ENCODE results near the gene LRRC41.
A peak's percentile ranks its signal among the peaks of the same experiment; 100 is the strongest.
"Not testable (repeated sequence)": the region's sequence is repeated elsewhere in the genome, so short reads cannot be mapped to it uniquely, and the experiment has no call there.

LRRC41 gene

DNA sequence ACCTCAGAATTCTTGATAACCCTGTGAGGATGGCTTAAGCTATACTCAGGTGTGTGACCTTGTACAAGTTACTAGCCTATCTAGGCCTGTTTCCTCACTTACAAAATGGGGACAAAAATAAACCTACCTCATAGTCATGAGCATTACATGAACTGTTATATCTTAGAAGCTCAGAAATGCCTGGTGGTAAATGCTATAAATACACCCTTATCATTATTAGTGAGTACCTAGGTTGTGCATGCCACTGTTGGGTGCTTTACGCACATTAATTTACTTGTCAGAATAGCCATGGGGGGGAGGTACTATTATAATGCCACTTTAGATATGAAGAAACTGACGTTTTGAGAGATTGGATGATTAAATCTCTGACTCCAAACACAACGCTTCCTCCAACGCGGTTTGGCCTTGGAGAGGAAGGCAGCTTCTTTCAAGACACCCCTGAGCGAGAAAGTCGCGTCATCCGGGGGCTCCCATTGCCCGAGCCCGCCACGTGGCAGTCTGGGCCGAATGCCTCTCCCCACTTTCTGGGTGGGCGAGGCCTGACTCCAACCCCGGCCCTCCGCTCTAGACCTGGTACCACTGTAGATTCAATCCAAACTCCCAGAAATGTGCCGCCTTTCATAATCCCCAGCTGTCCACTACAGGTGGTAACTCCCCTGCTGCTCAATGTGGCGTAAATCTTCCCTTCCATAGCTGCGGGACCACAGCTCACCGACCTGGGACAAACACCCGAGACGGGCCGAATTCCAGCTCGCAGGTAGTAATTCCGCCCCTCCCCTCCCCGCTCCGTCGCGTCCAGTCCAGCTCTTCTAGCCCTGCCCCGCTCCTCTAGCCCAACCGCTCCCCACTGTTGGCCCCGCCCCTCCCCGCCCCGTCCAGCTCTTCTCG lies 56.6 kb downstream of the LRRC41 start:
- FAIRE-seq (peak; percentile 31), DNase-seq (ENCODE audit: insufficient read length, low spot score) (peak; percentile 89)
- TF ChIP-seq POU2F2 (IDR thresholded peaks at IDR 0.05; ENCODE audit: low read depth, low read length) (no peak), POLR2A (IDR thresholded peaks at IDR 0.05; ENCODE audit: low read depth, low read length) (no peak), PAX5 (IDR thresholded peaks at IDR 0.05; ENCODE audit: insufficient read depth, low read length, severe bottlenecking) (no peak), SPI1 (IDR thresholded peaks at IDR 0.05; ENCODE audit: low read depth, low read length) (no peak), POLR2AphosphoS5 (IDR thresholded peaks at IDR 0.05; ENCODE audit: low read depth, low read length) (no peak), TAF1 (IDR thresholded peaks at IDR 0.05; ENCODE audit: low read depth, low read length) (no peak)

DNA sequence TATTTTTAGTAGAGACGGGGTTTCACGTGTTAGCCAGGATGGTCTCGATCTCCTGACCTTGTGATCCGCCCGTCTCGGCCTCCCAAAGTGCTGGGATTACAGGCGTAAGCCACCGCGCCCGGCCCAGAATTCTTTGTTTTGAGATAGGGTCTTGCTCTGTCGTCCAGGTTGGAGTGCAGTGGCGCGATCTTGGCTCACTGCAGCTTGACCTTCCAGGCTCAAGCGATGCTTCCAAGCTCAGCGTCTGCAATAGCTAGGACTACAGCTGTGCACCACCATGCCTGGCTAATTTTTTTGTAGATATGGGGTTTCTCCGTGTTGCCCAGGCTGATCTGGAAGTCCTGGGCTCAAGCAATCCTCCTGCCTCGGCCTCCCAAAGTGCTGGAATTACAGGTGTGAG lies 57.3 kb downstream of the LRRC41 start:
- not testable (repeated sequence) for FAIRE-seq; DNase-seq (ENCODE audit: insufficient read length, low spot score)

DNA sequence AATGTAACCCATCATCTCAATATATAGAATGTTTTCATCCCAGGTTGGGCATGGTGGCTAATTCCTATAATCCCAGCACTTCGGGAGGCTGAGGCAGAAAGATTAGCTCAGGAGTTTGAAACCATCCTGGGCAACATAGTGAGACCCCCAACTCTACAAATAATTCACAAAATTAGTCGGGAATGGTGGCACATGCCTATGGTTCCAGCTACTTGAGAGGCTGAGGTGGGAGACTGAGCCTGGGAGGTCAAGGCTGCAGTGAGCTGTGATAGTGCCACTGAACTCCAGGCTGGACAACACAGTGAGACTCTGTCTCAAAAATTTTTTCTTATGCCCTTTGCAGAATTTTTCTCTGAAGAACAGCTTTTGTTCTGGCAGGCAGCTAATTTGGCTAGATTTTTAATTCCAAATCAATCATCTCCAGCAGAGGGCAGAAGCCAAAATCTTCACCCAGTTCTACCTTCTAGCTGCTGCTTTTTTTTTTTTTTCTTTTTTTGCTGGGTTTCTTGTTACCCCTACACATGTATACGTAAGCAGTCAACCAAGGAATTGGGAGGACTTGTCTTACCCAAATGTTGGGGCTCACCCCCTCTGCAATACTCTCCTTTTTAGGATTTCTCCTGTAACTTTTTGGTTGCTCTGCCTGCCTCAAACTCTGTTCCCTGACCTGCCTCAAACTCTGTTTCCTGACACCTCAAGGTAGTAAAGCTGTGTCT lies 58.6 kb downstream of the LRRC41 start:
- TF ChIP-seq POLR2AphosphoS5 (IDR thresholded peaks at IDR 0.05; ENCODE audit: low read depth, low read length), result no peak
- no peak for TF ChIP-seq POU2F2 (IDR thresholded peaks at IDR 0.05; ENCODE audit: low read depth, low read length)
- TF ChIP-seq TAF1 (IDR thresholded peaks at IDR 0.05; ENCODE audit: low read depth, low read length), result no peak
- TF ChIP-seq SPI1 (IDR thresholded peaks at IDR 0.05; ENCODE audit: low read depth, low read length), result no peak
- TF ChIP-seq POLR2A (IDR thresholded peaks at IDR 0.05; ENCODE audit: low read depth, low read length), result no peak
- TF ChIP-seq PAX5 (IDR thresholded peaks at IDR 0.05; ENCODE audit: insufficient read depth, low read length, severe bottlenecking), result no peak
- DNase-seq (ENCODE audit: insufficient read length, low spot score) (peak; percentile 38), FAIRE-seq (no peak)

DNA sequence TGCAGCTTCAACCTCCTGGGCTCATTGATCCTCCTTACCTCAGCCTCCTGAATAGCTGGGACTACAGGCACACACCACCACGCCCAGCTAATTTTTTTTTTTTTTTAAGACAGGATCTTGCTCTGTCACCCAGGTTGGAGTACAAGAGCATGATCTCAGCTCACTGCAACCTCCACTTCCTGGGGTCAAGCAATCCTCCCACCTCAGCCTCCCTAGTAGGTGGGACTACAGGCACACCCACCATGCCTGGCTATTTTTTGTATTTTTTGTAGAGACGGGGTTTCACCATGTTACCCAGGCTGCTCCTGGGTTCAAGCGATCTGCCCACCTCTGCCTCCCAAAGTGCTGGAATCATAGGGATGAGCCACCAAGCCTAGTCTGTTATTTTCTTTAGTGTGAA lies 59.6 kb downstream of the LRRC41 start:
- FAIRE-seq, result not testable (repeated sequence)

DNA sequence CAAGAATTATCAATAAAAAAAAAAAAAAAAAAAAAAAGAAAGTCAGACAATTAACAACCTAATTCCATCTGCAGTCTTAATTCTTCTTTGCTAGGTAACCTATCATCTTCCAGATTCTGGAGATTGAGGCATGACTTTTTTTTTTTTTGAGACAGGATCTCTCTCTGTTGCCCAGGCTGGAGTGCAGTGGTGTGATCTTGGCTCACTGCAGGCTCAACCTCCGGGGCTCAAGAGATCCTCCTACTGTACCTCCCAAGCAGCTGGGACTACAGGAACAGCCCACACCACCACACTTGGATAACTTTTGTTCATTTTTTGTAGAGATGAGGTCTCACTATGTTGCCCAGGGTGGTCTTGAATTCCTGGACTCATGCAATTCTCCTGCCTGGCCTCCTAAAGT lies 60.5 kb downstream of the LRRC41 start:
- TF ChIP-seq TAF1 (IDR thresholded peaks at IDR 0.05; ENCODE audit: low read depth, low read length) (no peak), POU2F2 (IDR thresholded peaks at IDR 0.05; ENCODE audit: low read depth, low read length) (no peak), POLR2A (IDR thresholded peaks at IDR 0.05; ENCODE audit: low read depth, low read length) (no peak), SPI1 (IDR thresholded peaks at IDR 0.05; ENCODE audit: low read depth, low read length) (no peak), PAX5 (IDR thresholded peaks at IDR 0.05; ENCODE audit: insufficient read depth, low read length, severe bottlenecking) (no peak), POLR2AphosphoS5 (IDR thresholded peaks at IDR 0.05; ENCODE audit: low read depth, low read length) (no peak)
- DNase-seq (ENCODE audit: insufficient read length, low spot score), result no peak
- no peak for FAIRE-seq

More for the DNA sequence above, 59.6 kb downstream of the LRRC41 start:
- not testable (repeated sequence) for DNase-seq (ENCODE audit: insufficient read length, low spot score)

DNA sequence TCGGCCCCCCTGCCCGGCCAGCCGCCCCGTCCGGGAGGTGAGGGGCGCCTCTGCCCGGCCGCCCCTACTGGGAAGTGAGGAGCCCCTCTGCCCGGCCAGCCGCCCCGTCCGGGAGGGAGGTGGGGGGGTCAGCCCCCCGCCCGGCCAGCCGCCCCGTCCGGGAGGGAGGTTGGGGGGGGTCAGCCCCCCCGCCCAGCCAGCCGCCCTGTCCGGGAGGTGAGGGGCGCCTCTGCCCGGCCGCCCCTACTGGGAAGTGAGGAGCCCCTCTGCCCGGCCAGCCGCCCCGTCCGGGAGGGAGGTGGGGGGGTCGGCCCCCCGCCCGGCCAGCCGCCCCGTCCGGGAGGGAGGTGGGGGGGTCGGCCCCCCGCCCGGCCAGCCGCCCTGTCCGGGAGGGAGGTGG lies 61.7 kb downstream of the LRRC41 start:
- FAIRE-seq; DNase-seq (ENCODE audit: insufficient read length, low spot score): not testable (repeated sequence)

DNA sequence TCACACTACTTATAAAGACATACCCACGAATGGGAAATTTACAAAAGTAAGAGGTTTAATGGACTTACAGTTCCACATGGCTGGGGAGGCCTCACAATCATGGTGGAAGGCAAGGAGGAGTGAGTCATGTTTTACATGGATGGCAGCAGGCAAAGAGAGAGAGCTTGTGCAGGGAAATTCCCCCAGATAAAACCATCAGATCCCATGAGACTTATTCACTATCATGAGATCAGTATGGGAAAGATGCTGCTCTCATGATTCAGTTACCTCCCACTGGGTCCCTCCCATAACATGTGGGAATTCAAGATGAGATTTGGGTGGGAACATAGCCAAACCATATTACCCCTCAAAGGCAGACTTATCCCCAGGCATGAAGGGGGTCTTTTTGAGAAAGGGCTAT lies 64.6 kb downstream of the LRRC41 start:
- DNase-seq (ENCODE audit: insufficient read length, low spot score); FAIRE-seq: not testable (repeated sequence)

DNA sequence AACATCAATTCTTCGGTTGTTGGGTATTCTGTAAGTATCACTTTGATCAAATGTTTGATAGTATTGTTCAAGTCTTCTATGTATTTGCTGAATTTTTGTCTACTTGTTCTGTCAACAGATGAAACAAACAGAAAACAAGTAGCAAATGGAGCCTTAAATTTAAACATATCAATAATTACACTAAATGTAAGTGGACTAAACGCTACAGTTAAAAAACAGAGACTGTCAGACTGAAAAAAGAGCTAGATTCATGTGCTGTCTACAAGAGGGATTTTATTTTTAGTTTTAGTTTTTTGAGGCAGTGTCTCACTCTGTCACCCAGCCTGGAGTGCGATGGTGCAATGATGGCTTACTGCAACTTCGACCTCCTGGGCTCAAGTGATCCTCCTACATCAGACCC lies 66.5 kb downstream of the LRRC41 start:
- FAIRE-seq (no peak), DNase-seq (ENCODE audit: insufficient read length, low spot score) (no peak)
- TF ChIP-seq PAX5 (IDR thresholded peaks at IDR 0.05; ENCODE audit: insufficient read depth, low read length, severe bottlenecking) (no peak), POU2F2 (IDR thresholded peaks at IDR 0.05; ENCODE audit: low read depth, low read length) (no peak), POLR2AphosphoS5 (IDR thresholded peaks at IDR 0.05; ENCODE audit: low read depth, low read length) (no peak), SPI1 (IDR thresholded peaks at IDR 0.05; ENCODE audit: low read depth, low read length) (no peak), POLR2A (IDR thresholded peaks at IDR 0.05; ENCODE audit: low read depth, low read length) (no peak), TAF1 (IDR thresholded peaks at IDR 0.05; ENCODE audit: low read depth, low read length) (no peak)

DNA sequence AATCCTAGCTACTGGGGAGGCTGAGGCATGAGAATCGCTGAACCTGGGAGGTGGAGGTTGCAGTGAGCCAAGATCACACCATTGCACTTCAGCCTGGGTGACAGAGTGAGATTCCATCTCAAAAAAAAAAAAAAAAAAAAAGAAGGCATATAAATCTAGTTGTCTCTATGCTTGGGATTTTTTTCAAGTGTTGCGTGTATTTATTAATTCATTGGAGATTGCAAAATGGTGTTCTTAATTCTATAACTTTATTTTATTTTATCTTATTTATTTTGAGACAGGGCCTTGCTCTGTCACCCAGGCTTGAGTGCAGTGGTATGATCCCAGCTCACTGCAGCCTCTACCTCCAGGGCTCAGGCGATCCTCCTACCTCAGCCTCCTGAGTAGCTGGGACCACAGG lies 72.2 kb downstream of the LRRC41 start:
- not testable (repeated sequence) for FAIRE-seq

More for the DNA sequence above, 72.2 kb downstream of the LRRC41 start:
- not testable (repeated sequence) for DNase-seq (ENCODE audit: insufficient read length, low spot score)
